SKM-1 (cell line): Measurements from ENCODE around the gene TUBB3.
"Not testable (repeated sequence)": the region's sequence is repeated elsewhere in the genome, so short reads cannot be mapped to it uniquely, and the experiment has no call there.

Experiments used
- DNase-seq: peaks from one replicate; lab custom pipeline; 2025; ENCODE audit not compliant: unreplicated experiment; lab: John Stamatoyannopoulos, UW

The TUBB3 gene

GRCh38 chr16:89900885-89901284 lies 22.3 kb upstream of the TUBB3 start:
- DNase-seq, result no peak

- DNase-seq, result no peak
Observed at GRCh38 chr16:89902980-89903379, 20.2 kb upstream of the TUBB3 start.

GRCh38 chr16:89903908-89904515 lies 19.1 kb upstream of the TUBB3 start:
- no peak for DNase-seq

GRCh38 chr16:89904606-89905510 lies 18.3 kb upstream of the TUBB3 start:
- DNase-seq, result no peak

- no peak for DNase-seq
Observed at GRCh38 chr16:89905511-89906139, 17.5 kb upstream of the TUBB3 start.

GRCh38 chr16:89906140-89907025 lies 16.8 kb upstream of the TUBB3 start:
- no peak for DNase-seq

GRCh38 chr16:89907055-89907814 lies 15.9 kb upstream of the TUBB3 start:
- no peak for DNase-seq

GRCh38 chr16:89908236-89908635 lies 14.9 kb upstream of the TUBB3 start:
- no peak for DNase-seq

GRCh38 chr16:89909777-89910716 lies 13.1 kb upstream of the TUBB3 start:
- DNase-seq, result peak; percentile 30

GRCh38 chr16:89910717-89911354 lies 12.3 kb upstream of the TUBB3 start:
- no peak for DNase-seq

GRCh38 chr16:89911375-89911774 lies 11.8 kb upstream of the TUBB3 start:
- DNase-seq, result no peak

GRCh38 chr16:89912143-89912542 lies 11.0 kb upstream of the TUBB3 start:
- DNase-seq, result no peak

- DNase-seq, result no peak
Observed at GRCh38 chr16:89912627-89913026, 10.5 kb upstream of the TUBB3 start.

- no peak for DNase-seq
Observed at GRCh38 chr16:89913408-89914387, 9.4 kb upstream of the TUBB3 start.

- DNase-seq, result not testable (repeated sequence)
Observed at GRCh38 chr16:89914642-89915285, 8.4 kb upstream of the TUBB3 start.

- no peak for DNase-seq
Observed at GRCh38 chr16:89915303-89916232, 7.6 kb upstream of the TUBB3 start.
